EL (cell line): Measurements from ENCODE around the gene SLC36A2.
A peak's percentile ranks its signal among the peaks of the same experiment; 100 is the strongest.
"Not testable (repeated sequence)": the region's sequence is repeated elsewhere in the genome, so short reads cannot be mapped to it uniquely, and the experiment has no call there.

Experiments
- DNase-seq: peaks from one replicate; pipeline ENCODE4 v3.0.0-alpha.2; 2016

The SLC36A2 gene

GRCh38 chr5:151320481-151320880 lies 26.9 kb downstream of the SLC36A2 start:
- DNase-seq: no peak

- peak; percentile 22 for DNase-seq
These were observed 28.3 kb downstream of the SLC36A2 start for GRCh38 chr5:151318850-151319732.

DNA sequence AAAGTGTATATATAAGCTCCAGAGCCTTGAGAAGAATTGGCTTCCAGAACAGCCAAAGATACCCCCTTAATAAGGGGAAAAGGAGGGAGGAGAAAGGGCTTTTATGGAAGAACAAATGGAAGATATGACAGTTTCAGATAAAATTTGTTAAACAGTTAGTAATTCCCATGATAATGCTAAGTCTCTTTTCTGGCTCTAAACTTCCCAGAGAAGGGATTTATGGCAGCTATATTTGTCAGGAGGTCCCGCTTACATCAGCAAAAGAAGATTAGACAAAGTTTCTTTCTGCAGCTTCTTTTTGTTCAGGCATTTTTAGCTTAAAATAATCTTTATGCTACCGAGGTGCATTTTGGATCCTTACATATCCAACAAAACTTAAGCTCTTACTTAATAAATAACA lies 29.5 kb downstream of the SLC36A2 start:
- no peak for DNase-seq

DNA sequence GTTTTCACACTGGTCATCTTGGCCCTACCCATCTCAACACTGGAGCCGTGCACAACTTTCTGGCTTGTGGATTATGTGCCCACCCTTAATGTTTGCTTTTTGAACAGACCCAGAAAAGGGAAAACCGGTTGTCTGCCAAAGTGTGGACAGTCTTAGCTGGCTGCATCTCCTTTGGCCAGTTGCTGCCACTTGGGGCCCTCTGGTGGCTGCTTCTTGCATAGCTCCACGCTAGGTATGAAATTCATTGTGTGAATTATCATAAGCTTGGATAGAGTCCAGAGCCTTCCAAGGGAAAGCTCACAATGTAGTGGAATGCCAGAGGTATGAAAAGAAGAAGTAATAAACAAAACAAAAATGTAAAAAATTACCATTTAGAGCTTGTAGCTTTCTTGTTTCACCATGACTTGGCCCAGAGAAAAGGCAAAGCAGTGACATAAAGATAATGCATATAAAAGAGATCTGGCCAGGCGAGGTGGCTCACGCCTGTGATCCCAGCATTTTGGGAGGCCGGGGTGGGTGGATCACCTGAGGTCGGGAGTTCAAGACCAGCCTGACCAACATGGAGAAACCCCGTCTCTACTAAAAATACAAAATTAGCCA lies 31.3 kb downstream of the SLC36A2 start:
- peak; percentile 64 for DNase-seq

DNA sequence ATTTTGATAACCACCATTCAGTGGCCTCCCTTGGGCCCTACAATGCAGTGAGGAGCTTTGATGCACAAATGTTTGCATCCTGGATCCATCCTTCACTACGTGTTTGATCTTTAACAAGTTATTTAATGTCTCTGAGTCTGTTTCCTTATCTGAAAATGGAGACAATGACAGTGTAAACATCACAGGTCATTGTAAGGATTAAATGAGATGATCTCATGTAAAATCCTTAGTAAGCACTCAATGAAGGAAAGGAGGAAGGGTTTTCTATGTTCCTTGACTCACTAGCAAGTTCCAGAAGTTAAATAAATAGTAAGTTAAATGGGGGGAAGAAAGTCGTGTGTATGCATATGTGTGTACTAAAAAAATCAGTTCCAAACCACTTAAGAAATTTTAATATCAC lies 34.0 kb downstream of the SLC36A2 start:
- no peak for DNase-seq

DNA sequence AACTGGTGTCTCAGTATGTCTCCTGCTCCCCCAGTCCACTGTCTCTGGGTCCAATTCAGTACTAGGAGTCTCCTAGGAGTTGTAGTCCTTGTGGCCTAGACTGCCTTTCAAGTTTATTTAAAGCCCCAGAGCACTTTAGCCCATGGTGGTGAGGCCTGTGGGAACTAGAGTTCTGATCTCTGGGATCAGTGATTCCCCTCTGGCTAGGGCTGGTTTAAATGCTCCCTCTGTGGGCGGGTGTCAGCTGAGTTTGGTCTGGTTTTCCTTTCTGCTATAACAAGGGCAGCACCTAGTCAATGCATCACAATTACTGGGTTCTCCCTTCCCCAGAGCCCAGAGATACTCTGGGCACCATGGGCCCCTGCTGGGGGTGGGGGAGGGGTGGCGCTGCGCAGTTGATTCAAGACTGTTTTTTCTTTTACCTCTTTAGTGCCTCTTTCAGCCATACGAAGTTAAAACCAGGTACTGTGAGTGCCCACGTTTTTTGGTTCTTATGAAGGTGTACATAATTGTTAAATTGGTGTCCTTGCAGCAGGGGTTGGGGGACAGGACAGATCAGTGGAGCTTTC lies 34.5 kb downstream of the SLC36A2 start:
- no peak for DNase-seq

GRCh38 chr5:151310932-151311331 lies 36.4 kb downstream of the SLC36A2 start:
- DNase-seq: no peak

DNA sequence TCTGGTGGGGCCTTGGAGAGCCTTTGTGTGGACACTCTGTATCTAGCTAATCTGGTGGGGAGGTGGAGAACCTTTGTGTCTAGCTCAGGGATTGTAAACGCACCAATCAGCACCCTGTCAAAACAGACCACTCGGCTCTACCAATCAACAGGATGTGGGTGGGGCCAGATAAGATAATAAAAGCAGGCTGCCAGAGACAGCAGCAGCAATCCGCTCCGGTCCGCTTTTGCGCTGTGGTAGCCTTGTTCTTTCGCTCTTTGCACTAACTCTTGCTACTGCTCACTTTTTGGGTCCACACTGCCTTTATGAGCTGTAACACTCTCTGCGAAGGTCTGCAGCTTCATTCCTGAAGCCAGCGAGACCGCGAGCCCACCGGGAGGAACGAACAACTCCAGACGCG lies 37.5 kb downstream of the SLC36A2 start:
- DNase-seq: not testable (repeated sequence)

DNA sequence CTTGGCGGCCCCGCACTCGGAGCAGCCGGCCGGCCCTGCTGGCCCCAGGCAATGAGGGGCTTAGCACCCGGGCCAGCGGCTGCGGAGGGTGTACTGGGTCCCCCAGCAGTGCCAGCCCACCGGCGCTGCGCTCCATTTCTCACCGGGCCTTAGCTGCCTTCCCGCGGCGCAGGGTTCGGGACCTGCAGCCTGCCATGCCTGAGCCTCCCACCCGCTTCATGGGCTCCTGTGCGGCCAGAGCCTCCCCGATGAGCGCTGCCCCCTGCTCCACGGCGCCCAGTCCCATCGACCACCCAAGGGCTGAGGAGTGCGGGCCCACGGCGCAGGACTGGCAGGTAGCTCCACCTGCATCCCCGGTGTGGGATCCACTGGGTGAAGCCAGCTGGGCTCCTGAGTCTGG lies 38.1 kb downstream of the SLC36A2 start:
- DNase-seq: not testable (repeated sequence)

GRCh38 chr5:151303666-151304065 lies 43.7 kb downstream of the SLC36A2 start, which contains the start of gene SLC36A3:
SLC36A3 (minus strand) TSS chr5:151303766; CDS start chr5:151303354, 412 bp downstream.
- DNase-seq: no peak

GRCh38 chr5:151298063-151298855 lies 49.1 kb downstream of the SLC36A2 start:
- peak; percentile 74 for DNase-seq

GRCh38 chr5:151296974-151297373 lies 50.4 kb downstream of the SLC36A2 start:
- no peak for DNase-seq

GRCh38 chr5:151296478-151296830 lies 50.9 kb downstream of the SLC36A2 start:
- DNase-seq: no peak

- DNase-seq: no peak
These were observed 51.4 kb downstream of the SLC36A2 start for GRCh38 chr5:151295791-151296477.

GRCh38 chr5:151295138-151295537 lies 52.2 kb downstream of the SLC36A2 start:
- peak; percentile 5 for DNase-seq

DNA sequence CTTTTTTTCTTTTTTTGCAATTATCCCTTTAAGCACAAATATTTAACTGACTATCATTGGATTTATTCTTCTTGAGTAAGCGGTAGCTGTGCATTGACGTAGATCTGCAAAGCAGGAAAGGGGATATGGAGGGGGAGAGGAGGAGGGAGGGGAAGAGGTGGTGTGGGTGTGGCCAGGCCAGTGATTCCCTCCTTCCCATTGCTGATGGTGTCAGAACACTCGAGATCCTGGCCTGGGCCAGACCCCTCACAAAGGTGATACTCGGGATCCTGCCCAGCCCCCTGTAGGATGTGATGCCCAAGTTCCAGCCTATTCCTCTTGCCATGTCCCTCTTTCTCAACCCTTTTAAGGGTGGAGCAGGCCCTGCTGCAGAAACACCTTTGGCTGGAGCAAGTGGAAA lies 53.7 kb downstream of the SLC36A2 start:
- DNase-seq: no peak

DNA sequence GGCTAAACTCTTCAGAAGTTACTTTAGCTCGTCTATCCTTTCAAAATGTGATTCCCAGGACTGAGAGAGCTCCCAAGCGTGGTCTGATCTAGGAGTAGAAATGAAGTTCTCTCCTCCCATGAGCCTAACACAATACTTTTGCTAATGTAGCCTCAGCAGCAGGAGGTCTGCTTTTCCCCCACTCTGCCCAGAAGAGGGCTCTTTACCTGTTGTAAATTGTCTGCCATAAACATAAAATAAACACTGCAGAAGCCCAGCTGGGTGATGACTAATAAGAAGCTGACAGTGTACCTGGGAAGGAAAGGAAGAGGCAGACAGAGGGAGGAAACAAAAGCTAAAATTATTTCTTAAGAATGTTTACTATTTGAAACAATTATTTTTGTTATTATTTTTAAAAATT lies 59.2 kb downstream of the SLC36A2 start:
- no peak for DNase-seq

- DNase-seq: no peak
These were observed 61.1 kb downstream of the SLC36A2 start for GRCh38 chr5:151286246-151286645.

DNA sequence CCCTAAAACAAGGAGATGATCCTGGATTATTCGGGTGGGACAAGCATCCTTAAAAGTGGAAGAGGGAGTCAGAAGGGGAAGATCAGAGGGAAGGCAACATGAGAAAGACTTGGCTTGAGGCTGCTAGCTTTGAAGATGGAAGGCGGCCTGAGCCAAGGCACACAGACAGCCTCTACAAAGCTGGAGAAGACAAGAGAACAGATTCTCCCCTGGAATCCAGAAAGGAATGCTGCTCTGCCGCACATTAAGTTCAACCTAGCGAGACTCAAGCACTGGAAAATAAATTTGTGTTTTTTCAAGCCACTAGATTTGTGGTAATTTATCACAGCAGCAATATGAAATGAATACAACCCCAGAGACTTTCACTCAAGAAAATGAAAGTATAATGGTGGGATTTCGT lies 61.7 kb downstream of the SLC36A2 start:
- DNase-seq: no peak

DNA sequence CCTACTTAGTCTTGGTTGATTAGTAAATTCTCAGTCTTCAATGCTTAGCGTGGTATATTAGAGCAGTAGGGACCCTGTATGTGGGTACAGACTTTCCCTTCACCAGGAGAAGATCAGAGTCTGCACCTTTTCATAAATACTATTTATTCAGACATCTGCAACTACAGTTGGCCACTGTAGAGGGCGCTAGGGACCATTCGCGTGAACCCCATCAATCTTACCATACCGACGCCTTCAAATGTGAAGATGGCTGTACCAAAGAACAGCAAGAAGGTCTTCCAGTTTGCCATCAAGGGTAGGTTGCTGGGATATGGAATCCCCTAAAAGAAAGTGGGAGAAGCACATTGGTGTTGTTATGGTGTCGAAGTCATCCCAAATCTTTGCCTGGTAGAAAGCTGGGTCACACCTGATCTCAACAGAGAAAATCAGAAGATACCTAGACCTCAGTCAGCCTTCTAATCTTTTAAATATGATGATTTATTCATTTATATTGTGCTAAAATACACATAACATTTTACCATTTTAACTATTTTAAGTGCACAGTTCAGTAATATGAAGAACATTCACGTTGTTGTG lies 62.9 kb downstream of the SLC36A2 start:
- DNase-seq: no peak

DNA sequence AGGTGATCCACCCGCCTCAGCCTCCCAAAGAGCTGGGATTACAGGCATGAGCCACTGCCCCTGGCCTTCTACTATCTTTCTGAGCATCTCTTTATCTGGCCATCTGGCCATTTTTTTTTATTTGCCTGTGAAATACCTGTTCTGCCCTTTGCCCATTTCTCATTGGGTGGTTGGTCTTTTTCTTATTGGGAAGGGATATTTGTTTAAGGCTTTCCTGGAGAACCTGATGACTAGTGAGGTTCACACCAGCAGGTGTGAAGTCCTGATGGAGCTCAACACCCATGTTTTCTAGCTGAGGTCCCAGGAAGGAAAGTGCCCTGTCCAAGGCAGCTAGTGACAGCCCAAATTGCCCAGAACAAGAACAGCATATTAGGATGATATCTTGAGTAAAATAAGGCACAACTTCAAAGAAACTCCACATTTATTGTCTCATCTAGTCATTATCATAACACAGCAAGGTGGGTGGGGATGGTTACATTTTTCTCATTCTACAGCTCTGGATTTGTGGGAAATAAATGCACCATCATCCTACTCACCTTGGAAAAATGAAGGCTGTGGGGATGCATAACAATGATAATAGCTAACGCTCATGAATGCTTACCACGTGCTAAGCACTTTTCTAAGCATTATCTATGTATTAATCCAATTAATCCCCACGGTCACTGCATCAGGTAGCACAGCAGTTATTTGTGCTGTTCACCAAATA lies 64.1 kb downstream of the SLC36A2 start:
- no peak for DNase-seq
